Loucy (cell line): Measurements from ENCODE around the gene GPX3.

Source experiments
- CTCF ChIP-seq: fragments of 200-600 bp; sonication (generic); conservative IDR thresholded peaks from 2 replicates; pipeline ENCODE4 v1.5.1; 2014; ENCODE audit warnings: mild to moderate bottlenecking, antibody characterized with exemption, low read length
- EZH2phosphoT487 ChIP-seq: fragments of 200-600 bp; IDR thresholded peaks from 2 replicates; pipeline ENCODE4 v1.6.1; 2018; ENCODE audit warnings: antibody characterized with exemption, mild to moderate bottlenecking, moderate library complexity, borderline replicate concordance

GRCh38 chr5:151023047-151023615 lies 2.7 kb downstream of the GPX3 start:
- TF ChIP-seq CTCF (no peak), EZH2phosphoT487 (no peak)
